ENCODE data around the gene LAMA2. TPM values are rescaled to one million over a fixed set of nuclear protein-coding genes. Genes with fewer than 3 reads are reported as not detected.

Gene LAMA2
- total RNA-seq, 1 experiment from 2014 or later = 8.2 TPM

GRCh38 chr6:129454488-129454887, 571.5 kb downstream of the LAMA2 start:
- no peaks in the 10 kb centered on the region for H3K4me1 ChIP-seq (ENCODE audit: control insufficient read depth in 1 of 2, insufficient read depth in 2 of 2, low read length in 2 of 2)
- ChIA-PET RAD21 (ENCODE audit: low non-redundant PET in 1 of 2, low total read pairs in 2 of 2, uncharacterized antibody in 2 of 2, unreplicated experiment in 2 of 2) (no interaction called here), CTCF (no interaction called here), POLR2A (no interaction called here)
- H3K27me3 ChIP-seq (ENCODE audit: insufficient read depth, low read length) = no peaks in the 10 kb centered on the region
- H3K9me2 ChIP-seq (ENCODE audit: insufficient read depth) = no peaks in the 10 kb centered on the region
- intact Hi-C loops (cut with micrococcal nuclease) = no loop called here
- H3K4me3 ChIP-seq (replicated peaks in 1 of 2; ENCODE audit: low read depth in 1 of 2, low read length in 2 of 2) = no peak overlapping the region
- H3K9me3 ChIP-seq (ENCODE audit: control insufficient read depth in 1 of 2, insufficient read depth in 1 of 2, low read depth in 1 of 2, low read length in 2 of 2) = no peaks in the 10 kb centered on the region
- no peaks in the 10 kb centered on the region for H4K20me1 ChIP-seq (ENCODE audit: insufficient read depth)
- H3K27ac ChIP-seq (ENCODE audit: low read depth, low read length) = no peak overlapping the region
- H3K36me3 ChIP-seq (ENCODE audit: control insufficient read depth in 1 of 2, insufficient read depth in 2 of 2, low read length in 2 of 2) = no peaks in the 10 kb centered on the region
- TF ChIP-seq CEBPB (IDR thresholded peaks at IDR 0.05; ENCODE audit: low read depth) (no peak), CBX3 (IDR thresholded peaks at IDR 0.05; ENCODE audit: low read depth) (no peak), YY1 (IDR thresholded peaks at IDR 0.05; ENCODE audit: extremely low read depth, insufficient replicate concordance, low read depth, low read length) (no peak), ZBTB33 (IDR thresholded peaks at IDR 0.05; ENCODE audit: extremely low read depth, insufficient replicate concordance, low read length) (no peak), REST (IDR thresholded peaks at IDR 0.05; ENCODE audit: low read depth) (no peak), EZH2phosphoT487 (IDR thresholded peaks at IDR 0.05; ENCODE audit: borderline replicate concordance) (no peak), EZH2 (IDR thresholded peaks at IDR 0.05) (no peak), RAD21 (IDR thresholded peaks at IDR 0.05; ENCODE audit: low read depth) (no peak), FOSL1 (IDR thresholded peaks at IDR 0.05; ENCODE audit: low read depth) (no peak), SRF (IDR thresholded peaks at IDR 0.05; ENCODE audit: low read depth) (no peak), JUND (IDR thresholded peaks at IDR 0.05) (no peak), SIN3A (IDR thresholded peaks at IDR 0.05; ENCODE audit: low read depth) (no peak), ZFX (IDR thresholded peaks at IDR 0.05) (no peak), EGR1 (IDR thresholded peaks at IDR 0.05; ENCODE audit: low read depth) (no peak), CTCF (IDR thresholded peaks at IDR 0.05 in 2 of 3, conservative IDR thresholded peaks at IDR 0.05 in 1 of 3; ENCODE audit: borderline replicate concordance in 1 of 3, insufficient read depth in 1 of 3, low read depth in 2 of 3, low read length in 2 of 3) (no peak), ELF1 (IDR thresholded peaks at IDR 0.05; ENCODE audit: borderline replicate concordance, low read depth) (no peak), ATF3 (IDR thresholded peaks at IDR 0.05) (no peak), MAX (IDR thresholded peaks at IDR 0.05) (no peak), TCF7L2 (IDR thresholded peaks at IDR 0.05; ENCODE audit: borderline replicate concordance, extremely low read depth, insufficient read depth, insufficient read length) (no peak)
- no TSS peak for BruUV-seq (replicated peaks)
- no peak overlapping the region for H2AFZ ChIP-seq (ENCODE audit: low read depth, low read length, poor library complexity, severe bottlenecking)
- no peaks in the 10 kb centered on the region for H3K79me2 ChIP-seq (ENCODE audit: insufficient read depth, low read length)
- H3K4me2 ChIP-seq (ENCODE audit: low read length) = no peak overlapping the region
- ATAC-seq (no peak), DNase-seq (ENCODE audit: low read depth, low spot score) (no peak)
- no peak overlapping the region for H3K9ac ChIP-seq (ENCODE audit: low read length)
